ENCODE results near the gene RNF144A. TPM values are rescaled to one million over a fixed set of nuclear protein-coding genes. Genes with fewer than 3 reads are reported as not detected.

The RNF144A gene
- total RNA-seq, 1 experiment from 2014 or later = 3.0 TPM

DNA sequence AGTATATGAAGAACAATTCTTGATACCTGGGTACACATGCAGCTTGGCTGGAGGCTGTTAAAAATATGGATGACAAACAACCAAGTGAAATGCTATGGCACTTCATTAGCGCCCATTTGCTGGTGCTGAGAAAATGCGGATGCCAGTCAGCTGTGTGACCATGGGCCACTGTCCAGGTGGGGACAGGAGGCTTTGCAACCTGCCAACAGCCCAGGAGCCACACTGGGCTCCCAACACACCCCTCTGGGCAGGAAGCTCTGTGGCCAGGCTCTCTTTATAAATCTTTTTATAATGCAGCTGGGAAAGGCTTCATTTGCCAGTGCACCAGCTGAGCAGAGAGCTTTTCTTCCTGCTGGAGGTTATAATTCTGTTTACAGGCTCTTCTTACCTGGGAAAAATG, 19.9 kb downstream of the RNF144A start:
- intact Hi-C loops (cut with micrococcal nuclease; ENCODE audit: unreplicated experiment) = no loop called here
- no peaks in the 10 kb centered on the region for H3K4me1 ChIP-seq
- Mint-ChIP-seq H3K4me3 (ENCODE audit: unreplicated experiment) (no peak overlapping the region), H3K27ac (ENCODE audit: unreplicated experiment) (no peak overlapping the region), H3K36me3 (ENCODE audit: insufficient read depth, unreplicated experiment) (no peaks in the 10 kb centered on the region), H3K9me3 (ENCODE audit: unreplicated experiment) (no peaks in the 10 kb centered on the region), H3K4me1 (ENCODE audit: low read depth, unreplicated experiment) (no peaks in the 10 kb centered on the region), H3K27me3 (ENCODE audit: insufficient read depth, unreplicated experiment) (no peaks in the 10 kb centered on the region)
- H3K27me3 ChIP-seq (replicated peaks; ENCODE audit: control insufficient read depth, insufficient read depth, low read length) = no peaks in the 10 kb centered on the region
- no peaks in the 10 kb centered on the region for H3K9me3 ChIP-seq
- no TSS peak for BruUV-seq (replicated peaks)
- POLR2A ChIA-PET = no interaction called here
- no peak for DNase-seq
- CTCF ChIA-PET = no interaction called here
- H3K4me3 ChIP-seq (ENCODE audit: low read depth, low read length) = no peak overlapping the region
- TF ChIP-seq, protein P1, sequence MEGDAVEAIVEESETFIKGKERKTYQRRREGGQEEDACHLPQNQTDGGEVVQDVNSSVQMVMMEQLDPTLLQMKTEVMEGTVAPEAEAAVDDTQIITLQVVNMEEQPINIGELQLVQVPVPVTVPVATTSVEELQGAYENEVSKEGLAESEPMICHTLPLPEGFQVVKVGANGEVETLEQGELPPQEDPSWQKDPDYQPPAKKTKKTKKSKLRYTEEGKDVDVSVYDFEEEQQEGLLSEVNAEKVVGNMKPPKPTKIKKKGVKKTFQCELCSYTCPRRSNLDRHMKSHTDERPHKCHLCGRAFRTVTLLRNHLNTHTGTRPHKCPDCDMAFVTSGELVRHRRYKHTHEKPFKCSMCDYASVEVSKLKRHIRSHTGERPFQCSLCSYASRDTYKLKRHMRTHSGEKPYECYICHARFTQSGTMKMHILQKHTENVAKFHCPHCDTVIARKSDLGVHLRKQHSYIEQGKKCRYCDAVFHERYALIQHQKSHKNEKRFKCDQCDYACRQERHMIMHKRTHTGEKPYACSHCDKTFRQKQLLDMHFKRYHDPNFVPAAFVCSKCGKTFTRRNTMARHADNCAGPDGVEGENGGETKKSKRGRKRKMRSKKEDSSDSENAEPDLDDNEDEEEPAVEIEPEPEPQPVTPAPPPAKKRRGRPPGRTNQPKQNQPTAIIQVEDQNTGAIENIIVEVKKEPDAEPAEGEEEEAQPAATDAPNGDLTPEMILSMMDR (IDR thresholded peaks at IDR 0.05; ENCODE audit: insufficient read depth in 1 of 2, low read depth in 1 of 2, low read length in 1 of 2, severe bottlenecking in 1 of 2, unreplicated experiment in 1 of 2) = no peak
- H3K36me3 ChIP-seq (ENCODE audit: control insufficient read depth, insufficient read depth, low read length) = no peaks in the 10 kb centered on the region

DNA sequence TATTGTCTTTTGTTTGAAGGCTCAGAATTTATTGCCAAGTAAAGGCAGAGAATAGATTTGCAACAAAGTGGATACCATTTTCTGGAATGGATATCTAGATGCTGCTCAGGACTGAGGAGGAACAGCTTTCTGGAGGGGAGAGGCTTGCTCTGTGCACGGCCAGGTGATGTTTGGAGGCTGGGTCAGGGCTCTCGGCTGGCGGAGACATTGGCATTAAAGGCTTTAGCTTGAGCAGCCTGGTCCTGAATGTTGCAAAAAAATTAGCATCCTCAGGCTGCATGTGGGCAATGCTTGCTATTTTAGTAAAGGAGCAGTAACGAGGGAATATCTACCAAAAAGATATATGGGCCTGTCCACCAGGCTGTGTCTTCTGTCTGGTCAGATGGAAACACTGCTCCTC, 20.4 kb downstream of the RNF144A start:
- DNase-seq = no peak
- TF ChIP-seq, protein P1 (IDR thresholded peaks at IDR 0.05; ENCODE audit: insufficient read depth in 1 of 2, low read depth in 1 of 2, low read length in 1 of 2, severe bottlenecking in 1 of 2, unreplicated experiment in 1 of 2) = no peak
- Mint-ChIP-seq H3K4me1 (ENCODE audit: low read depth, unreplicated experiment) (no peaks in the 10 kb centered on the region), H3K9me3 (ENCODE audit: unreplicated experiment) (no peaks in the 10 kb centered on the region), H3K27ac (ENCODE audit: unreplicated experiment) (no peak overlapping the region), H3K27me3 (ENCODE audit: insufficient read depth, unreplicated experiment) (no peaks in the 10 kb centered on the region), H3K4me3 (ENCODE audit: unreplicated experiment) (no peak overlapping the region), H3K36me3 (ENCODE audit: insufficient read depth, unreplicated experiment) (no peaks in the 10 kb centered on the region)
- intact Hi-C loops (cut with micrococcal nuclease; ENCODE audit: unreplicated experiment) = no loop called here
- ChIA-PET POLR2A (no interaction called here), CTCF (no interaction called here)
- H3K4me1 ChIP-seq = no peaks in the 10 kb centered on the region
- no peak overlapping the region for H3K4me3 ChIP-seq (ENCODE audit: low read depth, low read length)
- BruUV-seq (replicated peaks) = no TSS peak
- H3K9me3 ChIP-seq = no peaks in the 10 kb centered on the region
- no peaks in the 10 kb centered on the region for H3K27me3 ChIP-seq (replicated peaks; ENCODE audit: control insufficient read depth, insufficient read depth, low read length)
- no peaks in the 10 kb centered on the region for H3K36me3 ChIP-seq (ENCODE audit: control insufficient read depth, insufficient read depth, low read length)

DNA sequence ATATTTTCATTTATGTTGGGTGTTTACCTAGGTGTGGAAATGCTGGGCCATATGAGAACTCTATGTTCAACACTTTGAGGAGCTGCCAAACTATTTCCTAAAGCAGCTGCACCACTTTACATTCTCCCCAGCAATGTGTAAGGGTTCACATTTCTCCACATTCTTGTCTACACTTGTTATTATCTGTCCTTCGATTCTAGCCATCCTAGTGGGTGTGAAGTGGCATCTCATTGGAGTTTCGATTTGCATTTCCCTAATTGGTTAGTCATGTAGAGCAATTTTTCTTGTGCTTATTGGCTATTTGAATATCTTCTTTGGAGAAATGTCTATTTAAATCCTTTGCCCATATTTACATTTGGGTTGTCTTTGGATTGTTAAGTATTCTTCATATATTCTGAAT, 21.9 kb downstream of the RNF144A start:
- Mint-ChIP-seq H3K36me3 (ENCODE audit: insufficient read depth, unreplicated experiment) (no peaks in the 10 kb centered on the region), H3K9me3 (ENCODE audit: unreplicated experiment) (no peaks in the 10 kb centered on the region), H3K27ac (ENCODE audit: unreplicated experiment) (no peak overlapping the region), H3K27me3 (ENCODE audit: insufficient read depth, unreplicated experiment) (no peaks in the 10 kb centered on the region), H3K4me1 (ENCODE audit: low read depth, unreplicated experiment) (no peaks in the 10 kb centered on the region), H3K4me3 (ENCODE audit: unreplicated experiment) (no peak overlapping the region)
- TF ChIP-seq, protein P1 (IDR thresholded peaks at IDR 0.05; ENCODE audit: insufficient read depth in 1 of 2, low read depth in 1 of 2, low read length in 1 of 2, severe bottlenecking in 1 of 2, unreplicated experiment in 1 of 2) = no peak
- no peak for DNase-seq
- ChIA-PET CTCF (no interaction called here), POLR2A (no interaction called here)
- intact Hi-C loops (cut with micrococcal nuclease; ENCODE audit: unreplicated experiment) = no loop called here
- no peaks in the 10 kb centered on the region for H3K27me3 ChIP-seq (replicated peaks; ENCODE audit: control insufficient read depth, insufficient read depth, low read length)
- H3K9me3 ChIP-seq = no peaks in the 10 kb centered on the region
- no peaks in the 10 kb centered on the region for H3K36me3 ChIP-seq (ENCODE audit: control insufficient read depth, insufficient read depth, low read length)
- H3K4me1 ChIP-seq = no peaks in the 10 kb centered on the region
- no peak overlapping the region for H3K4me3 ChIP-seq (ENCODE audit: low read depth, low read length)
- no TSS peak for BruUV-seq (replicated peaks)
